BE2C (cell line): ENCODE data around the gene NSMCE3.

Source experiments
- DNase-seq: peaks from one replicate; pipeline ENCODE4 v3.0.0-alpha.2; 2020
- H3K27me3 ChIP-seq: fragments of 250-450 bp; sonication (Bioruptor Pico); 2 replicates; pipeline ENCODE4 v1.5.1; 2020; ENCODE audit warnings: mild to moderate bottlenecking
- H3K36me3 ChIP-seq: fragments of 250-450 bp; sonication (Bioruptor Pico); 2 replicates; pipeline ENCODE4 v1.5.1; 2020; ENCODE audit warnings: mild to moderate bottlenecking
- H3K4me1 ChIP-seq: fragments of 250-450 bp; sonication (Bioruptor Pico); 2 replicates; pipeline ENCODE4 v1.5.1; 2020
- H3K4me3 ChIP-seq: 2 replicates; pipeline ENCODE4 v1.5.1; 2011; ENCODE audit warnings: low read depth, low read length
- H3K9me3 ChIP-seq: fragments of 250-450 bp; sonication (Bioruptor Pico); 2 replicates; pipeline ENCODE4 v1.5.1; 2020
- TF ChIP-seq, protein P1 (sequence below): IDR thresholded peaks from 2 replicates; pipeline ENCODE4 v1.5.1; 2012; ENCODE audit warnings: mild to moderate bottlenecking, low read depth, low read length

Gene NSMCE3

DNA sequence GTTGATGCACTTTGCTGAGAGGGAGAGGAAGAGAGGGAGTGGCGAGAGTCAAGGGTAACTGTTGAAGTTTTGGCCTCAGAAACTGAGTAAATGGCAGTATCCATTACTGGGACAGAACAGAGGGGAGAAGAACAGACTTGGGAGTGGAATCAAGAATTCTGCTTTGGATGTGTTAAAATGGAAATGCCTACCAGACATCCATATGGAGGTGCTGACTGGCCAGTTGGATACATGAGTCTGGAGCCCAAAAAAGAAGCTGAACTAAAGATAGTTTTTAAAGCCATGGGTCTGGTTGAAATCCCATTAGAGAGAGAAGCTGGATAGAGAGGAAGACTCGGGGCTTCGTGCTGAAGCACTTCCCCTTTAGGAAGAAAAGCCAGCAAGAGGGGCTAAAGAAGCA, 35.9 kb upstream of the NSMCE3 start:
- no peak overlapping the region for H3K4me3 ChIP-seq
- H3K36me3 ChIP-seq: no peaks in the 10 kb centered on the region
- no peaks in the 10 kb centered on the region for H3K9me3 ChIP-seq
- no peaks in the 10 kb centered on the region for H3K4me1 ChIP-seq
- TF ChIP-seq, protein P1, sequence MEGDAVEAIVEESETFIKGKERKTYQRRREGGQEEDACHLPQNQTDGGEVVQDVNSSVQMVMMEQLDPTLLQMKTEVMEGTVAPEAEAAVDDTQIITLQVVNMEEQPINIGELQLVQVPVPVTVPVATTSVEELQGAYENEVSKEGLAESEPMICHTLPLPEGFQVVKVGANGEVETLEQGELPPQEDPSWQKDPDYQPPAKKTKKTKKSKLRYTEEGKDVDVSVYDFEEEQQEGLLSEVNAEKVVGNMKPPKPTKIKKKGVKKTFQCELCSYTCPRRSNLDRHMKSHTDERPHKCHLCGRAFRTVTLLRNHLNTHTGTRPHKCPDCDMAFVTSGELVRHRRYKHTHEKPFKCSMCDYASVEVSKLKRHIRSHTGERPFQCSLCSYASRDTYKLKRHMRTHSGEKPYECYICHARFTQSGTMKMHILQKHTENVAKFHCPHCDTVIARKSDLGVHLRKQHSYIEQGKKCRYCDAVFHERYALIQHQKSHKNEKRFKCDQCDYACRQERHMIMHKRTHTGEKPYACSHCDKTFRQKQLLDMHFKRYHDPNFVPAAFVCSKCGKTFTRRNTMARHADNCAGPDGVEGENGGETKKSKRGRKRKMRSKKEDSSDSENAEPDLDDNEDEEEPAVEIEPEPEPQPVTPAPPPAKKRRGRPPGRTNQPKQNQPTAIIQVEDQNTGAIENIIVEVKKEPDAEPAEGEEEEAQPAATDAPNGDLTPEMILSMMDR: no peak
- H3K27me3 ChIP-seq: peaks cover 31% of the 10 kb centered on the region
- DNase-seq: no peak

DNA sequence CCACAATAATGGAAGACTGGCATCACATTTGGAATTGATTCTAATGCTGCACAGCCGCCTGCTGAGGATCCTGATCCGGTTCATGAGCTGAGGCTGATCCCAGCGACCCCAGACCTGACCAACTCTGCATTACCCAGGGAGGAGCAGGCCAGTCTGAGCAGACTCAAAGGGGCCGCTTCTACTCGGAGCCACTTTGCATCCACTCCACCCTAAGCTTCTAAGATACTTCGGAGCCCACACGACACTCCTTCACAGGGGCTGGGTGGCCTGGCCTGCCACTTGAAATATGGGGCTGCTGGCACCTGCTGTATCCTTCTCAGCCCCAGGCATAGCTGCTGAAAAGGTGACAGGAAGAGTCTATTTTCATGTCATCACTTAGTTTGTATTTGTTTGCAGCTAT, 33.2 kb upstream of the NSMCE3 start:
- Histone ChIP-seq H3K27me3 (peaks cover 31% of the 10 kb centered on the region), H3K4me3 (no peak overlapping the region), H3K36me3 (no peaks in the 10 kb centered on the region), H3K9me3 (no peaks in the 10 kb centered on the region), H3K4me1 (no peaks in the 10 kb centered on the region)
- no peak for DNase-seq
- TF ChIP-seq, protein P1: no peak

DNA sequence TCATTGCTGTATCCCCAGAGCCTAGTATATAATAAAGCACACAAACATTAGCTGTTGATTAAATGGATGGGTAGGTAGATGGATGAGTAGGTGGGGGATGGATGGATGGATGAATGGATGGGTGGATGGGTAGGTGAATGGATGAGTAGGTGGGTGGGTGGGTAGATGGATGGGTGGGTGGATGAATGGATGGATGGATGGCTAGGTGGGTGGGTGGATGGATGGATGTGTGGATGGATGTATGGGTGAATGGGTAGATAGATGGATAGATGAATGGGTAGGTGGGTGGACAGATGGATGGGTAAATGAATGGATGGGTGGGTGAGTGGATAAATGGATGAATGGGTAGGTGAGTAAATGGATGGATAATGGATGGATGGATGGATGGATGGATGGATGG, 30.2 kb upstream of the NSMCE3 start:
- Histone ChIP-seq H3K4me1 (no peaks in the 10 kb centered on the region), H3K27me3 (peaks cover 30% of the 10 kb centered on the region), H3K36me3 (no peaks in the 10 kb centered on the region), H3K9me3 (no peaks in the 10 kb centered on the region), H3K4me3 (no peak overlapping the region)
- no peak for DNase-seq
- TF ChIP-seq, protein P1: no peak

DNA sequence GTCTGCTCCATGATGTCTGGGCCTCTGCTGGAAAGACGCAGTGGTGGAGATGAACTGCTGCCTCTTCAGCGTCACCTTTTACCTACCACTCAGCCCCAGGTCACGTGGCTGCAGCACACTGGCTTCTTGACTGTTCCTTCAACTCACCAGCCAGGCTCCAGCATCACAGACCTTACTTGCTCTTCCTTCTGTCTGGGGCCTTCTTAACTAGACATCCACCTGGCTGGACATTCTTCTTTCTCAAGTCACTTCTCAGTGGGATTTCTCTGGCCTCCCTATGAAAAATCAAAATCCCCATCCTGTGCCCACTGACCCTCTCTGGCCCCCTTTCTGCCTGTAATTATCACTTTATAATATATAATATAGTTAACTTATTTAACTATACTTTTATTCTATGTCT, 29.7 kb upstream of the NSMCE3 start:
- no peak overlapping the region for H3K4me3 ChIP-seq
- no peak for DNase-seq
- H3K4me1 ChIP-seq: no peaks in the 10 kb centered on the region
- TF ChIP-seq, protein P1: no peak
- no peaks in the 10 kb centered on the region for H3K9me3 ChIP-seq
- H3K36me3 ChIP-seq: no peaks in the 10 kb centered on the region
- peaks cover 28% of the 10 kb centered on the region for H3K27me3 ChIP-seq

DNA sequence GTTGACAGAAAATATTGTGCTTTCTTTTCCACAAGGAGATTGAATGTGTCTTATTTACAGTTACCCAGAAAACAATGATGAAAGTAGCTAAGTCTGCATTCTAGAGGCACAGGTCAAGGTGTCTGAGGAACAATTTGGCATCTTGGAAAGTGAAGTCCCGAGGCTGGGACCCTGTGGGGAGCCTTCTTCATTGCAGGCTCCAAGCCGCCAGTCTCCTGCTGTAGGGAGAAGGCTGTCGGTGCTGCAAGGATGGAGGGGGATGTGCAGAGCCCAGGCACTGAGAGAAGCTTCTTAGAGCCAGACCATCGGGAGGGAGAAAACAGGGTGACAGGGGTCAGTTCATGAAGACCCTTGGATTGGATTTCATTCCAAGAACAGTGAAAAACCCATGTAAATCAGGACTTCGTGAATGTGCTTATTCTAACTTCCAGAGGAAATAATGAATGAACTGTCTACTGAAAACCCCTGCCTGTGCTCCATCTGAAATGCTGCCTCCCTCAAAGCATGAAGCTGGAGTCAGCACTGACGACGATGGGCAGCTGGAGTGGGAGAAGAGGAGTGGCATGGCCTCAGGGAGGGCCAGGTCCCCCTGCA, 25.2 kb upstream of the NSMCE3 start:
- Histone ChIP-seq H3K9me3 (no peaks in the 10 kb centered on the region), H3K4me3 (no peak overlapping the region), H3K36me3 (no peaks in the 10 kb centered on the region), H3K27me3 (0 out of 2 replicates have a peak, but pooled peaks cover 3% of the 10 kb centered on the region), H3K4me1 (no peaks in the 10 kb centered on the region)
- TF ChIP-seq, protein P1: no peak
- no peak for DNase-seq

DNA sequence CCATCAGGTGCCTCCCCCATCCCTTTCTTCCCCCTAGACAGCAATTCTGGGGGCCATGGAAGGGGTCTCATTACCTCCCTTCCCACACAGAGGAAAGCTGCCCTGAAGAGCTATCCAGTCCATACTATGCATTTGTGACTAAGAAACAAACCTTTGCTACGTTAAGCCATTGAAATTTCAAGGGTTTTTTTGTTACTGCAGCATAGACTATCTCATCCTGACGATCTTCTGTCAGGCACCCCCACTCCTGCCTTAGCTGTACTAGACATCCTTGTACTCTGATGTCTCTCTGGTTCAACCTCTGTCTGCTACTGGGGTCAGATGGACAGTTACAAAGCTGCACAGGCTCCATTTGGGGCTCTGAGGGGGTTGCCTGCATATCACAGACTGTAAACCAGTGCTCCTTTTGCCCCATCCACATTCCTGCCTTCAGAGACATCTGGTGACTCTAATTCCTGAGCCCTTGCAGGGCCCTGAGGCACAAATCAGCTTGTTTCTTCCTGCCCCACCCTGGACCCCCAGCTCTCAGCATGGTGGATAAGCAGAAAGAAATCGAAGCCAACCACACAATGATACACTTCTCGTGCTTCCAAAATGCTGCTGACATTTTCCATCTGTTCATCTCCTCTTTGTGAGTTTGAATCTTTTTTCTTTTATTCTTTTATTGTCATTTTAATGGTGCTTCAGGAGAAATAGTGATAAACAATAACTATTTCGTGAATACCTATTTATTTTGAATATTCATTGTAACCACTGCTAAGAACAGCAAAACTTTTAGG, 21.6 kb upstream of the NSMCE3 start:
- H3K4me1 ChIP-seq: no peaks in the 10 kb centered on the region
- no peak for DNase-seq
- TF ChIP-seq, protein P1: no peak
- H3K36me3 ChIP-seq: no peaks in the 10 kb centered on the region
- H3K9me3 ChIP-seq: no peaks in the 10 kb centered on the region
- peaks cover 15% of the 10 kb centered on the region for H3K27me3 ChIP-seq
- H3K4me3 ChIP-seq: no peak overlapping the region
